Epithelial cell of proximal tubule (primary cell): ENCODE results near the gene CEP97. TPM values are rescaled to one million over a fixed set of nuclear protein-coding genes. Genes with fewer than 3 reads are reported as not detected.
"Not testable (repeated sequence)": the region's sequence is repeated elsewhere in the genome, so short reads cannot be mapped to it uniquely, and the experiment has no call there.

Source experiments
- DNase-seq: peaks from one replicate; pipeline ENCODE4 v3.0.0-alpha.2; 2011; ENCODE audit warnings: low read depth
- H3K4me3 ChIP-seq: 2 replicates; pipeline ENCODE4 v1.5.1; 2011; ENCODE audit warnings: low read depth, mild to moderate bottlenecking, low read length
- CTCF ChIP-seq: conservative IDR thresholded peaks from 2 replicates; pipeline ENCODE4 v1.5.1; 2012; ENCODE audit warnings: low read depth, mild to moderate bottlenecking, low read length
- total RNA-seq: library from RNA; depleted of rRNA; stranded (reverse); fragments of >200 nt; gene quantifications from 2 replicates; pipeline ENCODE4 v1.2.3, GENCODE V29; 2015

CEP97 gene
- total RNA-seq, 1 donor from 2014 or later: 9.3 TPM

- no peak for DNase-seq
- no peak overlapping the region for H3K4me3 ChIP-seq
- no peak for TF ChIP-seq CTCF
Observed at GRCh38 chr3:101729586-101729985, 5.2 kb downstream of the CEP97 start.

DNA sequence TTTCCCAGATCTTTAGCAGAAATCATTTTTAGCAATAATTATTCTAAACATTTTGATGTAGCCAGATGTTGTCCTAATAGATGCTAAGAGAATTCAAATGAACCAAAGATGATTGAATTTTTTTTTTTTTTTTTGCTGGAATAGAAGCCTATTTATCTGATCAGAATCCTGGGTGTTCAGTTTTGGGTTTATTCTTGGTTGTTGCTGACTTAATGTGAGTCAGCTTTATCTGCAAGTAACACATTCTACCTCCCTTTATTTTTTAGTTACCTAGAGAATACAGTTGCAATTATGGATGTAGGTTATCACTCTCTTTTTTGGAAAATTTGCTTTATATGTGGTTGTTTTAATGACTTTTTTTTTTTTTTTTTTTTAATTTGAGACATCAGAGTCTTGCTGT lies 6.4 kb downstream of the CEP97 start:
- no peak for DNase-seq
- no peak overlapping the region for H3K4me3 ChIP-seq
- TF ChIP-seq CTCF: no peak

DNA sequence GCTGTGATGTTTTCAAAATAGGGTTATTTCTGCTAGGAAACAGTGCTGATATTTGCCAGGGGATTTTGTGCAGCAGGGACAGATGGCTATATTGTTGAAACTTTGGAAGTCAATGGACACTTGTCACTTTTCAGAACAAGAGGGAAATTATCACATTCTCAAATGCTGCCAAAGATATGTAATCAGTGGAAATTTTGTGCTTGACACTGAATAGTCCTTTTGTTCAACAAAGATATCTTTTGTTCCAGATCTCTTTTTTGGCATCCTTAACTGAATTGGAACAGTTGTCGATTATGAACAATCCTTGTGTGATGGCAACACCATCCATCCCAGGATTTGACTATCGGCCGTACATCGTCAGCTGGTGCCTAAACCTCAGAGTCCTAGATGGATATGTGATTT lies 7.8 kb downstream of the CEP97 start:
- DNase-seq: no peak
- H3K4me3 ChIP-seq: no peak overlapping the region
- TF ChIP-seq CTCF: no peak

- no peak for TF ChIP-seq CTCF
Observed at GRCh38 chr3:101735833-101736232, 11.4 kb downstream of the CEP97 start.

GRCh38 chr3:101741914-101742313 lies 17.5 kb downstream of the CEP97 start:
- DNase-seq, H3K4me3 ChIP-seq: not testable (repeated sequence)

More at GRCh38 chr3:101735833-101736232, 11.4 kb downstream of the CEP97 start:
- no peak for DNase-seq
- no peak overlapping the region for H3K4me3 ChIP-seq

- TF ChIP-seq CTCF: no peak
- no peak for DNase-seq
- H3K4me3 ChIP-seq: no peak overlapping the region
Observed at GRCh38 chr3:101744811-101745210, 20.4 kb downstream of the CEP97 start.

DNA sequence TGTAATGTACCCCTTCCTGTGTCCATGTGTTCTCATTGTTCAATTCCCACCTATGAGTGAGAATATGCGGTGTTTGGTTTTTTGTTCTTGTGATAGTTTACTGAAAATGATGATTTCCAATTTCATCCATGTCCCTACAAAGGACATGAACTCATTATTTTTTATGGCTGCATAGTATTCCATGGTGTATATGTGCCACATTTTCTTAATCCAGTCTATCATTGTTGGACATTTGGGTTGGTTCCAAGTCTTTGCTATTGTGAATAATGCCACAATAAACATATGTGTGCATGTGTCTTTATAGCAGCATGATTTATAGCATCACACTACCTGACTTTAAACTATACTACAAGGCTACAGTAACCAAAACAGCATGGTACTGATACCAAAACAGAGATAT lies 21.5 kb downstream of the CEP97 start:
- DNase-seq, H3K4me3 ChIP-seq: not testable (repeated sequence)

GRCh38 chr3:101753386-101754113 lies 29.1 kb downstream of the CEP97 start:
- H3K4me3 ChIP-seq, DNase-seq: not testable (repeated sequence)
